GM12878 (cell line): Measurements from ENCODE around the gene SHC4. TPM values are rescaled to one million over a fixed set of nuclear protein-coding genes. Genes with fewer than 3 reads are reported as not detected.

Experiments
- ATAC-seq: fragments of 200-7000 bp; cut with Tn5 transposase; 3 replicates; pipeline ENCODE4 v1.9.1; 2020; ENCODE audit warnings: mild to moderate bottlenecking, moderate library complexity
- BruUV-seq: library from RNA; stranded (reverse); fragments of 400-500 nt; replicated peaks from 2 replicates; lab custom pipeline; 2021; lab: Mats Ljungman, UMichigan
- CTCF ChIA-PET: fragments of 300-600 bp; sonication (Branson Sonifier 250); formaldehyde crosslinking; extraction: SDS; loops from one replicate; lab custom pipeline; 2021; ENCODE audit warnings: inconsistent platforms; lab: Yijun Ruan, JAX
- POLR2A ChIA-PET: fragments of 350-600 bp; formaldehyde crosslinking; extraction: SDS; loops from one replicate; lab custom pipeline; 2021; ENCODE audit warnings: inconsistent platforms; lab: Charles Lee
- RAD21 ChIA-PET: fragments of 300-600 bp; sonication (Branson Sonifier 250); formaldehyde crosslinking; loops from one replicate; lab custom pipeline; 2023; ENCODE audit warnings: antibody characterized with exemption; ENCODE audit not compliant: unreplicated experiment; lab: Charles Lee
- SMC1A ChIA-PET: fragments of 300-600 bp; sonication (Branson Sonifier 250); formaldehyde crosslinking; loops from one replicate; lab custom pipeline; 2023; ENCODE audit not compliant: unreplicated experiment, uncharacterized antibody; lab: Charles Lee
- DNase-seq: peaks from one replicate; pipeline ENCODE4 v3.0.0-alpha.2; 2011; ENCODE audit warnings: low read depth, low spot score
- FAIRE-seq: peaks from 3 replicates; lab custom pipeline; 2011; peaks lifted over from hg19 to GRCh38; lab: Jason Lieb, UNC
- H2AFZ ChIP-seq: 2 replicates; pipeline ENCODE4 v1.6.0; 2011; ENCODE audit warnings: low read depth, low read length, control low read depth; ENCODE audit not compliant: control insufficient read depth
- H3K27ac ChIP-seq: 2 replicates; pipeline ENCODE4 v1.5.1; 2011; ENCODE audit warnings: control low read depth; ENCODE audit not compliant: control insufficient read depth, insufficient read depth
- H3K27me3 ChIP-seq, 2 experiments: replicated peaks in 1 of 2; 2 replicates each; pipeline versions ENCODE4 v1.6.0 to v1.6.1; 2011; ENCODE audit warnings: low read length in 1 of 2; ENCODE audit not compliant: control insufficient read depth in 2 of 2, insufficient read depth in 2 of 2
- H3K36me3 ChIP-seq, 2 experiments: 2 replicates each; pipeline ENCODE4 v1.5.1; 2011; ENCODE audit warnings: low read length in 1 of 2; ENCODE audit not compliant: control insufficient read depth in 2 of 2, insufficient read depth in 2 of 2
- H3K4me1 ChIP-seq: 2 replicates; pipeline ENCODE4 v1.6.1; 2011; ENCODE audit warnings: mild to moderate bottlenecking, low read length, moderate library complexity, mixed read lengths; ENCODE audit not compliant: control insufficient read depth, insufficient read depth
- H3K4me2 ChIP-seq: 2 replicates; pipeline ENCODE4 v1.6.0; 2011; ENCODE audit warnings: control low read depth; ENCODE audit not compliant: control insufficient read depth, insufficient read depth
- H3K4me3 ChIP-seq: fragments of 200-600 bp; sonication (generic); 2 replicates; pipeline ENCODE4 v1.5.1; 2016
- H3K79me2 ChIP-seq: 2 replicates; pipeline ENCODE4 v1.6.0; 2011; ENCODE audit warnings: low read length; ENCODE audit not compliant: control insufficient read depth, insufficient read depth
- H3K9ac ChIP-seq: 2 replicates; pipeline ENCODE4 v1.8.0; 2011; ENCODE audit warnings: low read length, control low read depth, mixed read lengths; ENCODE audit not compliant: control insufficient read depth, insufficient read depth
- H3K9me3 ChIP-seq: replicated peaks from 3 replicates; pipeline ENCODE4 v1.5.1; 2011; ENCODE audit warnings: mild to moderate bottlenecking, low read length; ENCODE audit not compliant: control insufficient read depth, insufficient read depth
- H4K20me1 ChIP-seq: 2 replicates; pipeline ENCODE4 v1.6.0; 2011; ENCODE audit not compliant: control insufficient read depth, insufficient read depth
- ASH2L ChIP-seq: fragments of 300-600, 200-600 bp; sonication (generic); IDR thresholded peaks from 2 replicates; pipeline ENCODE4 v1.6.1; 2017; ENCODE audit warnings: low read depth, mild to moderate bottlenecking, borderline replicate concordance
- CHD4 ChIP-seq: fragments of 200-600 bp; sonication (generic); IDR thresholded peaks from 2 replicates; pipeline ENCODE4 v1.6.1; 2016; ENCODE audit warnings: mild to moderate bottlenecking
- EZH2 ChIP-seq: IDR thresholded peaks from 2 replicates; pipeline ENCODE4 v1.6.1; 2012; ENCODE audit warnings: low read depth, mild to moderate bottlenecking, control low read depth, inconsistent platforms, low read length, borderline replicate concordance; ENCODE audit not compliant: control insufficient read depth
- GATAD2B ChIP-seq: fragments of 450-650 bp; conservative IDR thresholded peaks from 2 replicates; pipeline ENCODE4 v1.6.1; 2017; ENCODE audit warnings: low read depth, mild to moderate bottlenecking, moderate library complexity
- HCFC1 ChIP-seq: fragments of 150-350 bp; IDR thresholded peaks from 2 replicates; pipeline ENCODE4 v1.6.1; 2014; ENCODE audit warnings: low read length
- JUND ChIP-seq: IDR thresholded peaks from 2 replicates; pipeline ENCODE4 v1.6.1; 2012; ENCODE audit warnings: low read depth, mild to moderate bottlenecking, low read length, improper control_type of control experiment, moderate library complexity
- KDM1A ChIP-seq: fragments of 200-600 bp; sonication (generic); IDR thresholded peaks from 2 replicates; pipeline ENCODE4 v1.6.1; 2016; ENCODE audit warnings: borderline replicate concordance
- MTA3 ChIP-seq: IDR thresholded peaks from 2 replicates; pipeline ENCODE4 v1.6.1; 2012; ENCODE audit warnings: low read length, inconsistent platforms, borderline replicate concordance
- NR2F1 ChIP-seq: fragments of 450-650 bp; conservative IDR thresholded peaks from 2 replicates; pipeline ENCODE4 v1.6.1; 2017; ENCODE audit warnings: mild to moderate bottlenecking
- SREBF1 ChIP-seq: IDR thresholded peaks from 2 replicates; pipeline ENCODE4 v1.6.1; 2012; ENCODE audit warnings: mild to moderate bottlenecking, low read length
- ZBTB33 ChIP-seq: fragments of 450-650 bp; IDR thresholded peaks from 2 replicates; pipeline ENCODE4 v1.6.1; 2017; ENCODE audit warnings: mild to moderate bottlenecking
- WGBS: methylation state at CpG from one replicate; pipeline ENCODE4 v1.1.6; 2016; ENCODE audit warnings: low lambda C conversion rate; ENCODE audit not compliant: insufficient replicate concordance, insufficient coverage; ENCODE audit errors: missing lambda C conversion rate; 5-methylcytosine and 5-hydroxymethylcytosine counted together
- in situ Hi-C: fragments of 300-500 bp; cut with MboI; formaldehyde crosslinking; loops from 9 replicates; pipeline ENCODE4 v1.14.3; 2018; ENCODE audit warnings: mixed read lengths
- intact Hi-C: fragments of 100-400 bp; cut with micrococcal nuclease; formaldehyde crosslinking; loops from one replicate; pipeline ENCODE4 v1.14.2; 2022; ENCODE audit not compliant: unreplicated experiment
- polyA plus RNA-seq, 11 experiments: library from polyadenylated mRNA; depleted of rRNA in 4 of 11; unstranded in 6 of 11; stranded (reverse) in 5 of 11; fragments of >200 nt; fragmentation: Nextera tagmentation in 4 of 11; fragmentation: Illumina TruSeq in 1 of 11; extraction: Ambion mirVana in 4 of 11; extraction: Trizol in 1 of 11; gene quantifications; 1 replicate in 1 of 11; 2 replicates in 10 of 11; pipeline versions ENCODE4 v1.2.1 to v1.2.3, GENCODE V29; 2011 to 2016; ENCODE audit warnings: inconsistent platforms in 2 of 11, missing spikeins in 2 of 11, low read depth in 1 of 11
- total RNA-seq, 4 experiments: library from RNA; depleted of rRNA in 3 of 4; stranded (reverse); fragments of >200 nt in 3 of 4; fragmentation: Illumina TruSeq in 1 of 4; extraction: Trizol in 1 of 4; gene quantifications; 2 replicates each; pipeline versions ENCODE4 v1.2.1 to v1.2.3, GENCODE V29; 2013 to 2021

Gene SHC4
- total and polyA plus RNA-seq, 10 of the 15 experiments (the other 5 are each of a cell fraction or from before 2014, with no cell fraction given), result 0.04 to 0.87 (median 0.14) TPM

- no peak for DNase-seq
- Histone ChIP-seq H3K36me3 (no peaks in the 10 kb centered on the region), H3K4me2 (no peak overlapping the region), H2AFZ (no peak overlapping the region), H3K27ac (no peak overlapping the region), H3K27me3 (no peaks in the 10 kb centered on the region), H3K9ac (no peak overlapping the region), H3K4me3 (no peak overlapping the region), H3K79me2 (no peaks in the 10 kb centered on the region), H3K4me1 (no peaks in the 10 kb centered on the region)
- intact Hi-C loops, result no loop called here
- in situ Hi-C loops, result no loop called here
- CTCF ChIA-PET, result interaction anchor here (1.2 kb wide), 1 partner anchor 16 kb away, joined by 3 read pairs; no protein-coding TSS in a partner anchor
- POLR2A ChIA-PET, result no interaction called here
- RAD21 ChIA-PET, result no interaction called here
- FAIRE-seq, result no peak
- 25% methylated on average over 3 of the region's 3 CpGs for WGBS
- TF ChIP-seq HCFC1 (no peak), NR2F1 (no peak), ASH2L (no peak), CHD4 (no peak), KDM1A (no peak), EZH2 (no peak), JUND (no peak), GATAD2B (no peak), MTA3 (no peak), SREBF1 (no peak), ZBTB33 (no peak)
- TF ChIP-seq, all 136 proteins: peak for 0
- Histone ChIP-seq H4K20me1 (no peaks in the 10 kb centered on the region), H3K9me3 (no peaks in the 10 kb centered on the region)
- SMC1A ChIA-PET, result no interaction called here
- ATAC-seq, result no peak
- BruUV-seq, result no TSS peak
These were observed 7.8 kb downstream of the SHC4 start for GRCh38 chr15:48955967-48956366.
